HG03575 (cell line): ENCODE measurements around the gene LRRC4B.

Experiments
- ATAC-seq: cut with Tn5 transposase; IDR thresholded peaks from one replicate; pipeline ENCODE4 v1.9.1; 2021; ENCODE audit not compliant: unreplicated experiment, insufficient number of reproducible peaks, low FRiP score; ENCODE audit errors: extremely low read depth

The LRRC4B gene

GRCh38 chr19:50495020-50495531, 73.2 kb downstream of the LRRC4B start:
- ATAC-seq: no peak

- no peak for ATAC-seq
Measured at GRCh38 chr19:50494186-50495019, 73.8 kb downstream of the LRRC4B start.

GRCh38 chr19:50493171-50493570, 75.1 kb downstream of the LRRC4B start:
- no peak for ATAC-seq

- ATAC-seq: no peak
Measured at GRCh38 chr19:50492303-50493052, 75.8 kb downstream of the LRRC4B start.

DNA sequence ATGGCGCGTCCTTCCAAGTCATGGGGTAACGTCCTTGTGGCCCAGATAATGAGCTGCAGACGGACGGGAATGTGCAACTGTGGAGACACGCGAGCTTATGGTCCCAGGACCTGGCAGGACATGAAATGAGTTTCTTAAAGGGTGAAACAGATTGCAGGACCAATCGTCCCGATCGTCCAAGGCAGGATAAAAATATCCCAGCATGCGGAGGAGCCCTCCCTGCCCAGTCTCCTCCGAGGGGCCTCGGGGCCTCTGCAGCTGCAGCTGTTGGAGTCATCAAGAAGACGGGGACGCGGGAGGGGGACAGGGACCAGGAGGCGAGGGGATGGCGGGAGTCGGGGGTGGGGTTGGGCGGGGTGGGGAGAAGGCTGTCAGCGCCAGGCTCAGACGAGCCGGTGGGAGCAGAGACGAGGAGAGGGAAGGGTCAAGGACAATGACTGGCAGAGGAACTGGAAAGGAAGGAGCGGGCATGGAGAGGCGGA, 77.2 kb downstream of the LRRC4B start:
- no peak for ATAC-seq

DNA sequence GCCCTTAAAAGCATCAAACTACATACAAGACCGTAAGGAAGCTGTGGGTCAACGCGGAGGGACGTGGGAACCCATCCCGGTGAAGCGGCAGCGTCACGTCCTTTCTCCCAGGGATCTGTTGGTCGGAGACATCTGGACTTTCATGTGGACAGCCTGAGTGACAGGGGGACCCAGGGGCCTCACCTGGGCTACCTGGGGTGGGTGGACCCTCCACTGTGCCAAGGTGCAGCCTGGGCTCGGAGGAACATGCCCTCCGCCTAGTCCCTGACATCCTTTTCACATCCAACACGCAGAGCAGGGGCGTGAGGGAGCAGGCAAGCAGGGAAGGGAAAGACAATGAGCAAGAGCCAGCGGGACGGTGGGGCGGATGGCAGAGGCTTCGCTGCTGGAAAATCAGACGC, 77.8 kb downstream of the LRRC4B start:
- no peak for ATAC-seq

DNA sequence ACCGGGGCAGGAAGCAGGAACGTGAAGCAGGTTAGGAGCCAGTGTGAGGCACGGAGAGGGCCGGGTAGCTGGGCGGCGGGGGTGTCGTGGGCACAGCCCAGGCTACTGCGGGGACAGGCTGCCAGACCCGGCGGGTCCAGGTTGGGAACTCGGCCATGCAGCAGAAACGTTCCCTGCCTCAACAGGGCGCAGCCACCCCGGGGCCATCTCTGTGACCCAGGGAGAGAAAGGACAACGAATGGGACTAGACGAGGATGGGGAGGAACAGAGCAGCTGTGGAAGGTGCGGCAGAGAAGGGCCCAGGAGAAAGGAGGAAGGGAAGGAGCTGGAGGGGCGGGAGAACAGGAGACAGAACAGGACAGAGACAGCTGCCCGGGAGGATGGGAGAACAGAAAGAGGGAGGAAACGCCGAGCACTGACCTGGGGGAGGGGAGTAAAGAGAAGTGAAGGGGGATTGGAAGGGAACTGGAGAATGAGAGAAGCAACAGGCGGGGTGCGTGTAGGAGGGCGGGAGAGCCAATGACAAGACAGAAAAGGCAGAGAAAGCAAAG, 78.7 kb downstream of the LRRC4B start:
- no peak for ATAC-seq

DNA sequence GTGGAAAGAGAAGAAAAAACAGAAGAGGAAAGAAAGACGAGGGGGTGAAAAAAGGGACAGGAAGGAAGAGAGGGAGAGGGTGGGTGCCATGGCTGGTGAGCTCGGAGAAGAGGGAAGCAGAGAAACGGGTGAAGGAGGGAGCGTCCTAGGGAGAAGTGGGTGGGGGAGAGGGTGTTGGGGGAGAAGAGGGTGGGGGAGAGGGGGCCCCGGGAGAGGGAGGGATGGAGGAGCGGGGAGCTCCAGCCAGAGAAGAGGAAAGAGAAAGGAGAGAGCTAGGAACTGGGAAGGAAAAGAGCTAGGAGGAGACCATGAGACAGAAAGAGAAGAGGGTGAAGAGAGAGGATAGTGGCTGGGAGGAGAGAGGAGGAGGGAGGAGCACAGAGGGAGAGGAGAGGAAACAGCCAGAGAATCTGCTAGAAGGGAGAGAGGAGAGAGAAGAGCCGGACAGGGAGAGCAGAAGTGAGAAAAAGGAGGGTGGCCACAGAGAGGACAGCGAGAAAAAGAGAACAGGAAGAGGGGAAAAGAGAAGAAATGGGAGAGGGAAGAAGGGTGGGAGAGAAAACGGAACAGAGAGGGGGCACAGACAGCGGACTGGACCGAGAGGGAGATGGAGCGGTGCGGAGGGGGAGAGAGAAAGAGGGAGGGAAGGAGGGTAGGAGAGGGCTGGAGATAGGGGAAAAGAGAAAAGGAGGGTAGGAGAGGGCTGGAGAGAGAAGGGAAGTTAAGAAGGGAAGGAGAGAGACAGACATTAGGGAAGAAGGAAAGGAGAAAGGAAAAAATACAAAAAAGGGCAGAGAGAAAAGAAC, 79.6 kb downstream of the LRRC4B start:
- no peak for ATAC-seq

DNA sequence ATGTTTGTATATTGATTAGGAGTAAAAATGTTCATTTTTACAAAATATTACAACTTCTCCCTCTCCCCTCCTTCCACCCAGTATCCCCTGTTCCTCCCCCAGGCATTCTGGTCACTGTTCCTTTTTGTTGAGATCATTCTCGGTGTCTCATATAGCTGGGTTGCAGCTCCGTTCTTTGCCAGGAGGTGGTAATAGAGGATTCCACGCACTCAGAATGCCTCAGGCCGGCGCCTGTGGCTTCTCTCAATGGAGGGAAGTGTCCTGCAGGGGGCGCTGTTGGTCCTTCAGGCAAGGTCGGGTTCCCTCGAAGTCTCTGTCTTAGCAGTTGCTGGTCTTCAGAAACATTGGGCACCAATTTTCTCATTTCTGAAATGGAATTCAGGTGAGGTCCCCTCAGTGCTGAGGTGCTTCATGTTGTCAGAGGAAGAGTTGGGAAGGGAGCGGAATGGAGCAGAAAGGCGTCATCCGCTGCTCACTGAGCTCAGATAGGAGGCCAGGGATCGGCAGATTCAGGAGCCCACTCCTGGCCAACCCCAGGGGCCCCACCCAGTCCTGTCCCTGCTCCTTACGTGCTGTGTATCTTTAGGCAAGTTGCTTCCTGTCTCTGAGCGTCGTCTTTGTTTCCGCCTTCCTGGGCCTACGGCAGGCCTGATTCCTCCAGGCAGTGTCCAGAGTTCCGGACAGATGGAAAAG, 81.3 kb downstream of the LRRC4B start:
- no peak for ATAC-seq

- ATAC-seq: no peak
Measured at GRCh38 chr19:50485284-50485955, 82.8 kb downstream of the LRRC4B start.

DNA sequence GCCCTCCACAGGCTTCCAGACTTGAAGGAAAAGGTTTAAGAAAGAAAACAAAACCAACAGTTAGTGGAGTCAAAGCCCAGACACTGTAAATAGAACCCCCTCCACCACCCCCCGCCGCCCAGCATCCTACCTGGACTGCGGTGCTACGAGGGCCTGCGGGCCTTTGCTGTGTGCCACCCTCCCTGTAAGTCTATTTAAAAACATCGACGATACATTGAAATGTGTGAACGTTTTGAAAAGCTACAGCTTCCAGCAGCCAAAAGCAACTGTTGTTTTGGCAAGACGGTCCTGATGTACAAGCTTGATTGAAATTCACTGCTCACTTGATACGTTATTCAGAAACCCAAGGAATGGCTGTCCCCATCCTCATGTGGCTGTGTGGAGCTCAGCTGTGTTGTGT, 85.3 kb downstream of the LRRC4B start:
- ATAC-seq: no peak

DNA sequence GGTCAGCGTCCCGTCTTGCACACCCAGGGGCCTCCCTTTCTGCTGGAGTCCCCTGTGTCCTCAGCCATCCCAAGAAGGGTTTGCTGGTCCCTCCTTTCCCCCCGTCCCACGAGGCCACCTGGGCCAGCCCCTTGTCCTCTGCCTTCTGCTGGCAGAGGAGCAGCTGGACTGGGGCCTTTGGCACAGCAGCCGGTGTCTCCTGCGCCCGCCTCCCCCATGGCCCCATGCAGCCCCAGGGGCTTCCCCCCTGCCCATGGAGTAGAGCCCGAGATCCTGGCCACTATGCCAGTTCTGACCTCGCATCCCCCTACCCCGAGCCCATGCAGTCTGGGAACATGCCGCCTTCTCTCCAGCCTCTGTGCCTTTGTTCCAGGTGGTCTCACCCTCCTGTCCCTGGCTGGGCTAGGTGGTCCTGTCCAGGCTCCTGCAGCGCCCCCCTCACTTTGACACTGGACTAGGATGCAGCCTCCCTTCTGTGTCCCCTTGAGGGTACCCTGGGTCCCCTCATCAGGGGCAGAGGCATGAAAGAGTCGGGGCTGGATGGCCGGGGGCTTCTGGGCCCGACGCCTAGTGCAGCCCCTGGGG, 85.9 kb downstream of the LRRC4B start:
- ATAC-seq: no peak

DNA sequence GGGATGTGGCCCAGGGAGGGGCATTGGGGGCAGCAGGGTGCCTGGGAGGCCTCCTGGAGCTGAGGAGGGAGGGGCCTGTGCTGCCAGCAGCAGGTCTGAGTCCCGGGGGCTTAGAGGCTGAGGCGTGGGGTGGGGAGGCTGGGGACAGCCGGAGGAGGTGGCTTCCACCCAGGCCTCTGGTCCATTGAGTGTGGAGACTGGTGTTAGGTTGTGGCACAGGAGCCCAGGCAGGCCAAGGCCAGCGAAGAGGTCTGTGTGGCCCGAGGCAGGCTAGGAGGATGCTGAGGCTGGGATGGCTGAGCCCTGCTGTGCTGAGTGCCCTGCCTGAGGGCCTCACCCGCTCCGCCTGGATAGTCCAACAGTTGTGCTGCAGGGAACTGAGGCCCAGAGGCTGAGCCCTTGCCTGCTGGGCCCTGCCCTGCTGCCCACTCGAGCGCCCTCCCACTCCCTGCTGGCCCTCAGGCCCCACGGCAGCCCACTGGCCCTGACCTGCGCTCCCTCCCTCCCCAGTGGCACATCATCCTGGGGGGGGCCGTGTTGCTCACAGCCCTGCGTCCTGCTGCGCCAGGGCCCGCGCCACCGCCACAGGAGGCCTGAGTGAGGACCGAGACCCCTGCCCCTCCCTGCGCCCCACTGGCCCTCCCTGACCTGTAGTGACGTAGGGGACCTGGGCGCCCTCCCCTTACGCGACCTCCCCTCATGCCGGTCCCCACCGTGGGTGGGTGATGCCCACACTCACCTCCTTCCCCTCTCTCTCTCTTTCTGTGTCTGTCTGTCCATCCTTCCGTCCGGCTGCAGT, 86.7 kb downstream of the LRRC4B start:
- no peak for ATAC-seq

DNA sequence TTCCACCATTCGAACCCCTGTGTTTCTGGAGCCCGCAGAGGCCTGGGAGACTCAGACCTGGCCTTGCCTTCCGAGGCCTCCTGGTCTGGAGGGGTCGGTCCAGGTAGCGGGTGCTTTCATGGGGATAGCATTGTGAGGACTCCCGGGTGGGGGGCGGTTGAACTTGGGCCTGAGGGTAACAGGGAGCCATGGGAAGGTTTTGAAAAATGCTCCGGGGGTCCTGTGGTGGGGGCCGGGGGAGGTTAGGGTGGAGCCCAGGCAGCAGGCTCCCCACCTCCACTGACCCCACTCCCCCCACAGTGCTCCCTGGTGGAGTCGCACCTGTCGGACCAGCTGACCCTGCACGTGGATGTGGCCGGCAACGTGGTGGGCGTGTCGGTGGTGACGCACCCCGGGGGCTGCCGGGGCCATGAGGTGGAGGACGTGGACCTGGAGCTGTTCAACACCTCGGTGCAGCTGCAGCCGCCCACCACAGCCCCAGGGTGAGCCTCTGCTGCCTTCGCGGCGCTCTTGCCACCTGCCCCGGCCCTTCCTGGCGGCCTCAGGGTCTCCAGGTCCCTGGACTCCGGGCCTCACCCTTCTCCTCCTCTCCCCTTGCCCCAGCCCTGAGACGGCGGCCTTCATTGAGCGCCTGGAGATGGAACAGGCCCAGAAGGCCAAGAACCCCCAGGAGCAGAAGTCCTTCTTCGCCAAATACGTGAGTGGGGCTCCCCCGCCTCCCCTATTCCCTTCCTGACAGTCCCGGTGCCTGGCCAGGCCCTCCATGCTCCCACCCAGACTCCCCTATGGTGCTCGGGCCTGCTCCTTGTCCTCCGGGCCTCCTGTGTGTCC, 87.7 kb downstream of the LRRC4B start:
- no peak for ATAC-seq

- no peak for ATAC-seq
Measured at GRCh38 chr19:50479761-50480251, 88.4 kb downstream of the LRRC4B start.
